Activated CD8-positive, alpha-beta T cell treated with anti-CD3 and anti-CD28 coated beads for 36 hours (primary cell): ENCODE results near the gene TNFAIP8L2. TPM values are rescaled to one million over a fixed set of nuclear protein-coding genes. Genes with fewer than 3 reads are reported as not detected.

Experiments
- ATAC-seq: fragments of 200-7000 bp; cut with Tn5 transposase; one replicate; pipeline ENCODE4 v1.10.0; 2021; ENCODE audit warnings: mild to moderate bottlenecking, moderate library complexity
- CTCF ChIA-PET: fragments of 350-600 bp; sonication (Branson Sonifier 250); formaldehyde crosslinking; loops from one replicate; lab custom pipeline; 2021; ENCODE audit warnings: antibody characterized with exemption; lab: Charles Lee
- POLR2A ChIA-PET: fragments of 350-600 bp; sonication (Branson Sonifier 250); formaldehyde crosslinking; loops from one replicate; lab custom pipeline; 2021; ENCODE audit warnings: antibody characterized with exemption; lab: Charles Lee
- DNase-seq: peaks from one replicate; pipeline ENCODE4 v3.0.0-alpha.2; 2020
- H3K27ac Mint-ChIP-seq: one replicate; pipeline ENCODE4 v1.8.0; 2021; ENCODE audit warnings: mild to moderate bottlenecking, mixed read lengths
- H3K27me3 Mint-ChIP-seq: one replicate; pipeline ENCODE4 v1.8.0; 2021; ENCODE audit warnings: mixed read lengths
- H3K36me3 Mint-ChIP-seq: one replicate; pipeline ENCODE4 v1.8.0; 2021; ENCODE audit warnings: low read depth, mixed read lengths
- H3K4me1 Mint-ChIP-seq: one replicate; pipeline ENCODE4 v1.8.0; 2021; ENCODE audit warnings: low read depth, mixed read lengths
- H3K4me3 Mint-ChIP-seq: one replicate; pipeline ENCODE4 v1.8.0; 2021; ENCODE audit warnings: mild to moderate bottlenecking, moderate library complexity, mixed read lengths
- H3K9me3 Mint-ChIP-seq: one replicate; pipeline ENCODE4 v1.8.0; 2021; ENCODE audit warnings: mixed read lengths
- CTCF ChIP-seq: fragments of 200-600 bp; IDR thresholded peaks from one replicate; pipeline ENCODE4 v1.8.0; 2022; ENCODE audit warnings: antibody characterized with exemption, mild to moderate bottlenecking
- intact Hi-C: fragments of 100-400 bp; cut with micrococcal nuclease; formaldehyde crosslinking; loops from one replicate; pipeline ENCODE4 v1.10.0; 2022
- total RNA-seq, 2 experiments: library from RNA; stranded (reverse); gene quantifications; one replicate each; pipeline ENCODE4 v1.2.3, GENCODE V29; 2021

The TNFAIP8L2 gene
- total RNA-seq, 2 experiments from 2014 or later, result 16.1 to 17.5 TPM

DNA sequence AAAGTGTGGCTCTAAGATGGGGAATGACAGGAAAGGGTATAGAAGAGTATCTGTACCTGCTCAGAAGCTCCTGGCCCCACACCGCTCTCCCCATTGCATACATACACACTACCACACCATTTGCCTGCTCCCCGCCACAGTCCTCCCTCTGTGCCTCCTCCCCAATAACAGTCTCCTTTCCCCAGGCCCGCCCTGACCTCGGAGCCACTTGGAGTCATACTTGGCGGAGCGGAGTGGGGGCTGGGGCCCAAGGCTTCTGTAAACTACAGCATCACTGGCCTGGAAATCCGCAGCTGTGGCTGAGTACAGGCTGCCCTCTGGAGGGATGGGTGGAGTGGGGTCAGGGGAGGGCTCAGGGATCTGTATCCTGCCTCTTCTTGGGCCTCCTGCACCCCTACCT is 18.7 kb upstream of the TNFAIP8L2 start:
- CTCF ChIA-PET, result no interaction called here
- H3K36me3 Mint-ChIP-seq, result no peaks in the 10 kb centered on the region
- H3K9me3 Mint-ChIP-seq, result no peaks in the 10 kb centered on the region
- DNase-seq (no peak), ATAC-seq (no peak)
- H3K27me3 Mint-ChIP-seq, result no peaks in the 10 kb centered on the region
- TF ChIP-seq CTCF, result no peak
- H3K27ac Mint-ChIP-seq, result no peak overlapping the region
- intact Hi-C loops, result no loop called here
- no peak overlapping the region for H3K4me3 Mint-ChIP-seq
- POLR2A ChIA-PET, result no interaction called here
- no peaks in the 10 kb centered on the region for H3K4me1 Mint-ChIP-seq

GRCh38 chr1:151142411-151143056 is 13.9 kb upstream of the TNFAIP8L2 start:
- ChIA-PET CTCF (interaction anchor here (2.1 to 3.0 kb wide), 4 partner anchors 11 to 42 kb away, joined by 10 to 18 read pairs (median 12); partner anchors contain the start of gene TNFAIP8L2), POLR2A (interaction anchor here (0.6 to 5.1 kb wide), 5 partner anchors 11 to 118 kb away, joined by 3 to 21 read pairs (median 3); partner anchors contain the start of gene TNFAIP8L2)
- H3K27me3 Mint-ChIP-seq, result peaks cover 3% of the 10 kb centered on the region
- intact Hi-C loops, result no loop called here
- TF ChIP-seq CTCF, result no peak
- ATAC-seq (no peak), DNase-seq (no peak)
- H3K4me3 Mint-ChIP-seq, result no peak overlapping the region
- H3K4me1 Mint-ChIP-seq, result peaks cover 6% of the 10 kb centered on the region
- no peak overlapping the region for H3K27ac Mint-ChIP-seq
- no peaks in the 10 kb centered on the region for H3K36me3 Mint-ChIP-seq
- no peaks in the 10 kb centered on the region for H3K9me3 Mint-ChIP-seq

DNA sequence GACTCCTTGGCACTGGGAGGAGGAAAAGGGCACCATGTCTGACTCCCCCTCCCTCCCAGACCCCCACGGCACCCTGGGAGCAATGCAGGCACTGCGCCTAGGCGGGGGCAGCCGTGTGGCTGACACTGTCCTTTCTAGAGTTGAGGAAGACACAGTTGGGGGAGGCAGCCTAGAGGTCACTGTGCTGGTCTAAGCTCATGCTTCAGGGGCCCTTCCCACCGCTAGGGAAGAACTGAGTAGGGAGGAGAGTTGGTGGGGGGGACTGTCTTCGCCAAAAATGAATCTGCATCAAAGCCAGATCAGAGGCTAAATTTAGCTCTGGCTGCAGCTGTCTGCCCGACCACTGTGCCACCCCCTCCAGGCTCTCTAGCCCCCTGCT is 13.4 kb upstream of the TNFAIP8L2 start:
- H3K4me3 Mint-ChIP-seq, result no peak overlapping the region
- POLR2A ChIA-PET, result interaction anchor here (5.1 kb wide), 1 partner anchor 14 kb away, joined by 21 read pairs; the partner anchor contains the start of gene TNFAIP8L2
- intact Hi-C loops, result no loop called here
- ATAC-seq (no peak), DNase-seq (no peak)
- no peak overlapping the region for H3K27ac Mint-ChIP-seq
- no peaks in the 10 kb centered on the region for H3K36me3 Mint-ChIP-seq
- H3K4me1 Mint-ChIP-seq, result peaks cover 6% of the 10 kb centered on the region
- H3K9me3 Mint-ChIP-seq, result no peaks in the 10 kb centered on the region
- peaks cover 3% of the 10 kb centered on the region for H3K27me3 Mint-ChIP-seq
- TF ChIP-seq CTCF, result no peak
- CTCF ChIA-PET, result interaction anchor here (1.0 to 3.0 kb wide), 5 partner anchors 9 to 119 kb away, joined by 3 to 18 read pairs (median 10); partner anchors contain the start of gene TNFAIP8L2

DNA sequence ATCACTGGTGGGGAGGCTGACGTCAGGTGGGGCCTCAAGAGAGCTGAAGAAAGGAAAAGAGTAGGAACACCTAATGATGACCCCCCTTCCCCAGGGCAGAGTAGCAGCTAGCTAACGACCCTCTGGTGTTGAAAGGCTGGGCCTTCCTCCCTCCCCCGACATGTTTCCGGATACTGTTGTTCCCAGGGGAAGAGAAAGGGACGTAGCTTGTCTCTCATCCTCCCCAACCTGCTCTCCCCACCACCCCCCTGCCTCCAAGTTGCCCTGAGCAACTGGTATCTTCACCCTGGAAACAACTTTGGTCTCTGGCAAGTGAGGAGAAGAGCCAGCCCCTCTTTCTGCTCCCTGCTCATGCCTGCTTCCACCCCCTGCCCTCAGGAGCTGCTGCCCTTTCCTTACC is 12.5 kb upstream of the TNFAIP8L2 start:
- H3K4me1 Mint-ChIP-seq, result peaks cover 6% of the 10 kb centered on the region
- TF ChIP-seq CTCF, result no peak
- POLR2A ChIA-PET, result interaction anchor here (5.1 kb wide), 1 partner anchor 13 kb away, joined by 21 read pairs; the partner anchor contains the start of gene TNFAIP8L2
- ATAC-seq, result no peak
- CTCF ChIA-PET, result interaction anchor here (1.0 to 3.0 kb wide), 6 partner anchors 8 to 119 kb away, joined by 3 to 18 read pairs (median 11); partner anchors contain the start of gene TNFAIP8L2
- H3K9me3 Mint-ChIP-seq, result no peaks in the 10 kb centered on the region
- intact Hi-C loops, result no loop called here
- H3K36me3 Mint-ChIP-seq, result no peaks in the 10 kb centered on the region
- no peak overlapping the region for H3K27ac Mint-ChIP-seq
- peaks cover 3% of the 10 kb centered on the region for H3K27me3 Mint-ChIP-seq
- H3K4me3 Mint-ChIP-seq, result no peak overlapping the region
- DNase-seq, result no peak
